GM23338 (cell line): Measurements from ENCODE around the gene KCNAB1. TPM values are rescaled to one million over a fixed set of nuclear protein-coding genes. Genes with fewer than 3 reads are reported as not detected.

ENCODE experiments used
- ATAC-seq: fragments of 200-7000 bp; cut with Tn5 transposase; 3 replicates; pipeline ENCODE4 v1.9.1; 2020
- DNase-seq: peaks from one replicate; pipeline ENCODE4 v3.0.0-alpha.2; 2015; ENCODE audit warnings: low spot score
- H2AFZ ChIP-seq: fragments of 200-600 bp; sonication (generic); 2 replicates; pipeline ENCODE4 v1.8.0; 2016; ENCODE audit warnings: antibody characterized with exemption, mild to moderate bottlenecking, moderate library complexity
- H3F3A ChIP-seq: fragments of 200-600 bp; sonication (generic); replicated peaks from 2 replicates; pipeline ENCODE4 v1.8.0; 2017; ENCODE audit warnings: antibody characterized with exemption, mixed run types, low read depth
- H3K27ac ChIP-seq: fragments of 200-600 bp; sonication (generic); 2 replicates; pipeline ENCODE4 v1.6.1; 2016; ENCODE audit warnings: low read depth
- H3K27me3 ChIP-seq: fragments of 200-600 bp; sonication (generic); 2 replicates; pipeline ENCODE4 v1.8.0; 2016; ENCODE audit warnings: mild to moderate bottlenecking, mixed run types, moderate library complexity; ENCODE audit not compliant: insufficient read depth
- H3K36me3 ChIP-seq: fragments of 200-600 bp; sonication (generic); 2 replicates; pipeline ENCODE4 v1.8.0; 2016; ENCODE audit warnings: mild to moderate bottlenecking; ENCODE audit not compliant: insufficient read depth
- H3K4me1 ChIP-seq: fragments of 200-600 bp; sonication (generic); 2 replicates; pipeline ENCODE4 v1.8.0; 2016; ENCODE audit warnings: mild to moderate bottlenecking, moderate library complexity; ENCODE audit not compliant: insufficient read depth
- H3K4me2 ChIP-seq: fragments of 200-600 bp; sonication (generic); 2 replicates; pipeline ENCODE4 v1.7.1; 2017; ENCODE audit warnings: mixed run types
- H3K4me3 ChIP-seq: fragments of 200-600 bp; sonication (generic); 2 replicates; pipeline ENCODE4 v1.6.1; 2016; ENCODE audit warnings: mixed run types
- H3K79me2 ChIP-seq: fragments of 200-600 bp; sonication (generic); replicated peaks from 2 replicates; pipeline ENCODE4 v1.8.0; 2017; ENCODE audit warnings: mild to moderate bottlenecking; ENCODE audit not compliant: insufficient read depth
- H3K9me2 ChIP-seq: fragments of 200-600 bp; sonication (generic); 2 replicates; pipeline ENCODE4 v1.8.0; 2017; ENCODE audit not compliant: insufficient read depth
- H4K20me1 ChIP-seq: fragments of 200-600 bp; sonication (generic); replicated peaks from 2 replicates; pipeline ENCODE4 v1.8.0; 2017; ENCODE audit warnings: mild to moderate bottlenecking; ENCODE audit not compliant: insufficient read depth
- H3K27ac Mint-ChIP-seq: 2 replicates; pipeline ENCODE4 v1.8.0; 2020; ENCODE audit warnings: inconsistent platforms, mild to moderate bottlenecking, moderate library complexity, mixed read lengths
- H3K27me3 Mint-ChIP-seq: 3 replicates; pipeline ENCODE4 v1.8.0; 2022; ENCODE audit warnings: low read depth, mild to moderate bottlenecking, moderate library complexity, mixed read lengths, inconsistent platforms; ENCODE audit not compliant: insufficient read depth, poor library complexity
- H3K36me3 Mint-ChIP-seq: 3 replicates; pipeline ENCODE4 v1.8.0; 2021; ENCODE audit warnings: low read depth, mild to moderate bottlenecking, inconsistent platforms, moderate library complexity, mixed read lengths
- H3K4me1 Mint-ChIP-seq: 3 replicates; pipeline ENCODE4 v1.8.0; 2020; ENCODE audit warnings: mild to moderate bottlenecking, inconsistent platforms, mixed read lengths
- H3K4me3 Mint-ChIP-seq: 3 replicates; pipeline ENCODE4 v1.8.0; 2021; ENCODE audit warnings: moderate library complexity, mild to moderate bottlenecking, inconsistent platforms, mixed read lengths
- H3K9me3 Mint-ChIP-seq: 3 replicates; pipeline ENCODE4 v1.8.0; 2020; ENCODE audit warnings: moderate library complexity, mild to moderate bottlenecking, inconsistent platforms, mixed read lengths
- CREB1 ChIP-seq: fragments of 250-450 bp; sonication (Bioruptor Pico); IDR thresholded peaks from 2 replicates; pipeline ENCODE4 v1.5.0; 2020; ENCODE audit warnings: low read depth, mild to moderate bottlenecking, moderate library complexity
- CTCF ChIP-seq, 2 experiments: fragments of 200-600 bp in 1 of 2; sonication (generic) in 1 of 2; conservative IDR thresholded peaks; 2 replicates each; pipeline versions ENCODE4 v1.5.1 to v1.6.1; 2016 to 2017; ENCODE audit warnings: antibody characterized with exemption in 2 of 2, low read depth in 2 of 2, mild to moderate bottlenecking in 2 of 2, moderate library complexity in 1 of 2
- ETS1 ChIP-seq: IDR thresholded peaks from 2 replicates; pipeline ENCODE4 v1.6.1; 2016; ENCODE audit warnings: antibody characterized with exemption
- EZH2 ChIP-seq: fragments of 200-600 bp; sonication (generic); IDR thresholded peaks from one replicate; pipeline ENCODE4 v1.8.0; 2017; ENCODE audit warnings: antibody characterized with exemption, mild to moderate bottlenecking, low read depth; ENCODE audit not compliant: unreplicated experiment
- EZH2phosphoT487 ChIP-seq: fragments of 200-600 bp; sonication (generic); IDR thresholded peaks from one replicate; pipeline ENCODE4 v1.8.1; 2018; ENCODE audit warnings: antibody characterized with exemption; ENCODE audit not compliant: unreplicated experiment
- NANOG ChIP-seq: IDR thresholded peaks from 2 replicates; pipeline ENCODE4 v1.6.1; 2016; ENCODE audit warnings: antibody characterized with exemption, borderline replicate concordance
- POLR2AphosphoS5 ChIP-seq: IDR thresholded peaks from 2 replicates; pipeline ENCODE4 v1.6.1; 2016; ENCODE audit warnings: antibody characterized with exemption, low read depth
- STAT1 ChIP-seq: IDR thresholded peaks from one replicate; pipeline ENCODE4 v1.6.1; 2016; ENCODE audit warnings: antibody characterized with exemption; ENCODE audit not compliant: unreplicated experiment
- ZNF331 ChIP-seq: fragments of 250-450 bp; sonication (Bioruptor Pico); IDR thresholded peaks from 2 replicates; pipeline ENCODE4 v1.5.0; 2020; ENCODE audit warnings: low read depth, mild to moderate bottlenecking, moderate library complexity
- ZNF462 ChIP-seq: fragments of 250-450 bp; sonication (Bioruptor Pico); IDR thresholded peaks from 2 replicates; pipeline ENCODE4 v1.5.0; 2020; ENCODE audit warnings: mild to moderate bottlenecking, moderate library complexity
- polyA plus RNA-seq: library from polyadenylated mRNA; unstranded; fragments of >200 nt; fragmentation: Nextera tagmentation; extraction: Ambion mirVana; gene quantifications from 2 replicates; pipeline ENCODE4 v1.2.1, GENCODE V29; 2016
- total RNA-seq: library from RNA; depleted of rRNA; stranded (reverse); fragments of >200 nt; shearing (Covaris generic); gene quantifications from 2 replicates; pipeline ENCODE4 v1.2.3, GENCODE V29; 2014

KCNAB1 gene
- total and polyA plus RNA-seq, 2 experiments from 2014 or later, result 0.69 to 2.6 TPM

- H3K27me3 Mint-ChIP-seq, result peaks cover 3% of the 10 kb centered on the region
- no peaks in the 10 kb centered on the region for H3K36me3 Mint-ChIP-seq
- ATAC-seq, result no peak
- no peak overlapping the region for H3K4me3 ChIP-seq
- no peaks in the 10 kb centered on the region for H3K27me3 ChIP-seq
- no peaks in the 10 kb centered on the region for H3K36me3 ChIP-seq
- H3F3A ChIP-seq, result no peaks in the 10 kb centered on the region
- no peak for TF ChIP-seq ETS1
- no peak for TF ChIP-seq EZH2phosphoT487
- TF ChIP-seq CREB1 (CRISPR knock-in tag), result no peak
- H3K4me1 ChIP-seq, result no peaks in the 10 kb centered on the region
- H2AFZ ChIP-seq, result no peak overlapping the region
- no peak overlapping the region for H3K27ac Mint-ChIP-seq
- H3K27ac ChIP-seq, result no peak overlapping the region
- no peaks in the 10 kb centered on the region for H3K79me2 ChIP-seq
- no peaks in the 10 kb centered on the region for H4K20me1 ChIP-seq
- no peaks in the 10 kb centered on the region for H3K9me3 Mint-ChIP-seq
- H3K4me1 Mint-ChIP-seq, result no peaks in the 10 kb centered on the region
- no peak for DNase-seq
- H3K9me2 ChIP-seq, result no peaks in the 10 kb centered on the region
- H3K4me2 ChIP-seq, result no peak overlapping the region
- no peak overlapping the region for H3K4me3 Mint-ChIP-seq
Measured at GRCh38 chr3:156144060-156144459, 23.7 kb downstream of the KCNAB1 start.

- H3K4me1 ChIP-seq, result no peaks in the 10 kb centered on the region
- Mint-ChIP-seq H3K27ac (no peak overlapping the region), H3K9me3 (no peaks in the 10 kb centered on the region), H3K36me3 (no peaks in the 10 kb centered on the region), H3K4me3 (no peak overlapping the region), H3K27me3 (peaks cover 3% of the 10 kb centered on the region), H3K4me1 (peaks cover 3% of the 10 kb centered on the region; the same call in 1 of the 3 replicates)
- H3K27ac ChIP-seq, result no peak overlapping the region
- no peaks in the 10 kb centered on the region for H3K27me3 ChIP-seq
- H4K20me1 ChIP-seq, result no peaks in the 10 kb centered on the region
- H3K9me2 ChIP-seq, result no peaks in the 10 kb centered on the region
- TF ChIP-seq ZNF462 (CRISPR knock-in tag) (no peak), STAT1 (no peak), NANOG (no peak), CTCF (conservative IDR thresholded peaks at IDR 0.05; ENCODE audit: low read depth in 2 of 2) (no peak), EZH2phosphoT487 (no peak), EZH2 (no peak), POLR2AphosphoS5 (no peak), CREB1 (CRISPR knock-in tag) (no peak), ZNF331 (CRISPR knock-in tag) (no peak)
- ATAC-seq, result no peak
- H2AFZ ChIP-seq, result no peak overlapping the region
- no peak overlapping the region for H3K4me3 ChIP-seq
- H3F3A ChIP-seq, result no peaks in the 10 kb centered on the region
- no peaks in the 10 kb centered on the region for H3K36me3 ChIP-seq
- DNase-seq, result no peak
- H3K4me2 ChIP-seq, result no peak overlapping the region
- H3K79me2 ChIP-seq, result no peaks in the 10 kb centered on the region
Measured at GRCh38 chr3:156145866-156146265, 25.5 kb downstream of the KCNAB1 start.
